OCI-LY1 (cell line): ENCODE results near the gene MUC6.

Experiments
- H2AFZ ChIP-seq: fragments of 200-600 bp; sonication (generic), shearing (Covaris generic); 2 replicates; pipeline ENCODE4 v1.6.0; 2014; ENCODE audit warnings: antibody characterized with exemption, mild to moderate bottlenecking, low read length
- H3F3A ChIP-seq: fragments of 200-600 bp; sonication (generic), shearing (Covaris generic); 2 replicates; pipeline ENCODE4 v1.6.0; 2014; ENCODE audit warnings: mild to moderate bottlenecking, antibody characterized with exemption, low read length, moderate library complexity; ENCODE audit not compliant: insufficient read depth
- H3K27ac ChIP-seq: fragments of 200-600 bp; sonication (generic); 2 replicates; pipeline ENCODE4 v1.5.1; 2014; ENCODE audit warnings: low read length, mixed run types, mild to moderate bottlenecking, low read depth; ENCODE audit not compliant: poor library complexity, severe bottlenecking
- H3K27me3 ChIP-seq: fragments of 200-600 bp; sonication (generic); 2 replicates; pipeline ENCODE4 v1.6.0; 2014; ENCODE audit warnings: antibody characterized with exemption, mild to moderate bottlenecking, low read length, moderate library complexity; ENCODE audit not compliant: insufficient read depth
- H3K36me3 ChIP-seq: fragments of 200-600 bp; sonication (generic); 2 replicates; pipeline ENCODE4 v1.6.1; 2014; ENCODE audit warnings: mild to moderate bottlenecking, antibody characterized with exemption, low read length, moderate library complexity, mixed read lengths; ENCODE audit not compliant: insufficient read depth
- H3K4me1 ChIP-seq: fragments of 200-600 bp; sonication (generic); 2 replicates; pipeline ENCODE4 v1.5.1; 2014; ENCODE audit warnings: mild to moderate bottlenecking, low read length, moderate library complexity; ENCODE audit not compliant: insufficient read depth, severe bottlenecking
- H3K4me2 ChIP-seq: fragments of 200-600 bp; sonication (generic), shearing (Covaris generic); 2 replicates; pipeline ENCODE4 v1.6.1; 2014; ENCODE audit warnings: low read length
- H3K4me3 ChIP-seq: fragments of 200-600 bp; sonication (generic); 2 replicates; pipeline ENCODE4 v1.5.1; 2014; ENCODE audit warnings: low read length, low read depth, mild to moderate bottlenecking, mixed read lengths; ENCODE audit not compliant: poor library complexity, severe bottlenecking
- H3K79me2 ChIP-seq: fragments of 200-600 bp; shearing (Covaris generic); 2 replicates; pipeline ENCODE4 v1.6.1; 2016; ENCODE audit warnings: mixed run types, low read length, mixed read lengths; ENCODE audit not compliant: insufficient read depth
- H3K9ac ChIP-seq: fragments of 200-600 bp; sonication (generic), shearing (Covaris generic); 2 replicates; pipeline ENCODE4 v1.6.1; 2014; ENCODE audit warnings: mild to moderate bottlenecking, low read length, mixed read lengths
- H3K9me2 ChIP-seq: fragments of 200-600 bp; sonication (generic), shearing (Covaris generic); 2 replicates; pipeline ENCODE4 v1.6.1; 2014; ENCODE audit warnings: low read depth, mild to moderate bottlenecking, low read length, mixed read lengths
- H3K9me3 ChIP-seq: fragments of 200-600 bp; shearing (Covaris generic); 2 replicates; pipeline ENCODE4 v1.6.1; 2014; ENCODE audit warnings: low read length, mixed read lengths
- H4K20me1 ChIP-seq: fragments of 200-600 bp; sonication (generic), shearing (Covaris generic); 2 replicates; pipeline ENCODE4 v1.6.0; 2016; ENCODE audit warnings: mild to moderate bottlenecking, low read length; ENCODE audit not compliant: insufficient read depth
- CTCF ChIP-seq: fragments of 200-600 bp; sonication (generic), shearing (Covaris generic); IDR thresholded peaks from 2 replicates; pipeline ENCODE4 v1.5.1; 2017; ENCODE audit warnings: mild to moderate bottlenecking, antibody characterized with exemption, low read length, moderate library complexity, mixed read lengths
- EZH2 ChIP-seq: fragments of 200-600 bp; sonication (generic), shearing (Covaris generic); IDR thresholded peaks from 2 replicates; pipeline ENCODE4 v1.8.0; 2017; ENCODE audit warnings: borderline replicate concordance, mixed run types, mild to moderate bottlenecking, antibody characterized with exemption, low read length, moderate library complexity, mixed read lengths

MUC6 gene

GRCh38 chr11:1026641-1027482, 9.7 kb downstream of the MUC6 start:
- no peaks in the 10 kb centered on the region for H3K9me3 ChIP-seq
- no peaks in the 10 kb centered on the region for H3K4me1 ChIP-seq
- H3K27ac ChIP-seq, result no peak overlapping the region
- no peaks in the 10 kb centered on the region for H3K79me2 ChIP-seq
- H2AFZ ChIP-seq, result no peak overlapping the region
- no peak overlapping the region for H3K4me3 ChIP-seq
- H3K9ac ChIP-seq, result no peak overlapping the region
- H3K36me3 ChIP-seq, result no peaks in the 10 kb centered on the region
- no peaks in the 10 kb centered on the region for H3F3A ChIP-seq
- H3K27me3 ChIP-seq, result no peaks in the 10 kb centered on the region
- H4K20me1 ChIP-seq, result no peaks in the 10 kb centered on the region
- TF ChIP-seq CTCF (no peak), EZH2 (no peak)
- H3K4me2 ChIP-seq, result no peak overlapping the region
- no peaks in the 10 kb centered on the region for H3K9me2 ChIP-seq

- H3K27ac ChIP-seq, result no peak overlapping the region
- H3K27me3 ChIP-seq, result no peaks in the 10 kb centered on the region
- H4K20me1 ChIP-seq, result no peaks in the 10 kb centered on the region
- no peak overlapping the region for H3K9ac ChIP-seq
- no peaks in the 10 kb centered on the region for H3K4me1 ChIP-seq
- H2AFZ ChIP-seq, result no peak overlapping the region
- no peak overlapping the region for H3K4me2 ChIP-seq
- H3K4me3 ChIP-seq, result no peak overlapping the region
- H3F3A ChIP-seq, result no peaks in the 10 kb centered on the region
- H3K36me3 ChIP-seq, result no peaks in the 10 kb centered on the region
- no peaks in the 10 kb centered on the region for H3K79me2 ChIP-seq
- no peaks in the 10 kb centered on the region for H3K9me3 ChIP-seq
- TF ChIP-seq EZH2, result no peak
- no peak for TF ChIP-seq CTCF
- no peaks in the 10 kb centered on the region for H3K9me2 ChIP-seq
Measured at GRCh38 chr11:1026163-1026450, 10.4 kb downstream of the MUC6 start.

GRCh38 chr11:1025410-1026162, 10.9 kb downstream of the MUC6 start:
- H2AFZ ChIP-seq, result no peak overlapping the region
- H3K79me2 ChIP-seq, result no peaks in the 10 kb centered on the region
- no peak overlapping the region for H3K4me2 ChIP-seq
- H3K4me3 ChIP-seq, result no peak overlapping the region
- TF ChIP-seq CTCF (no peak), EZH2 (no peak)
- no peaks in the 10 kb centered on the region for H3K9me2 ChIP-seq
- H3K9me3 ChIP-seq, result no peaks in the 10 kb centered on the region
- no peak overlapping the region for H3K27ac ChIP-seq
- no peaks in the 10 kb centered on the region for H3K4me1 ChIP-seq
- H3F3A ChIP-seq, result no peaks in the 10 kb centered on the region
- H3K36me3 ChIP-seq, result no peaks in the 10 kb centered on the region
- H4K20me1 ChIP-seq, result no peaks in the 10 kb centered on the region
- H3K9ac ChIP-seq, result no peak overlapping the region
- H3K27me3 ChIP-seq, result no peaks in the 10 kb centered on the region
